ENCODE data around the gene DNAJB11.

DNA sequence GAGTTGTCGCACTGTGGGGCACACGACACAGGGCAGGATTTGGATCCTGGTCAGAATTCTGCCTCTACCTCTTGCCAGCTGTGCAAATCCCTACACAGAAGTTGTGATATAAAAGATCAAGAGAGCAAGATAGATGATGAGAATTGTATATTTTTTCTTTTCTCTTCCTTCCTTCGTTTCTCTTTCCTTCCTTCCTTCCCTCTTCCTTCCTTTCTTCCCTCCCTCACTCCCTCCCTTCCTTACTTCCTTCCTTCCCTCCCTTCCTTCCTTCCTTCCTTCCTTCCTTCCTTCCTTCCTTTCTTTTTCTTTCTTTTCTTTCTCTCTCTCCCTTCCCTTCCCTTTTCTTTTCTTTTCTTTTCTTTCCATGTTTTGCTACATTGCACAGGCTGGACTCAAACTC lies 30.4 kb downstream of the DNAJB11 start:
- TF ChIP-seq GATA3 (IDR thresholded peaks at IDR 0.05; ENCODE audit: low read depth, low read length) (no peak), GATA2 (IDR thresholded peaks at IDR 0.05; ENCODE audit: low read depth, low read length) (no peak)
